HCEC 1CT (cell line): Measurements from ENCODE around the gene SLC39A9.
"Not testable (repeated sequence)": the region's sequence is repeated elsewhere in the genome, so short reads cannot be mapped to it uniquely, and the experiment has no call there.

ENCODE experiments used
- DNase-seq: peaks from one replicate; pipeline ENCODE4 v3.0.0-alpha.2; 2017

Gene SLC39A9

DNA sequence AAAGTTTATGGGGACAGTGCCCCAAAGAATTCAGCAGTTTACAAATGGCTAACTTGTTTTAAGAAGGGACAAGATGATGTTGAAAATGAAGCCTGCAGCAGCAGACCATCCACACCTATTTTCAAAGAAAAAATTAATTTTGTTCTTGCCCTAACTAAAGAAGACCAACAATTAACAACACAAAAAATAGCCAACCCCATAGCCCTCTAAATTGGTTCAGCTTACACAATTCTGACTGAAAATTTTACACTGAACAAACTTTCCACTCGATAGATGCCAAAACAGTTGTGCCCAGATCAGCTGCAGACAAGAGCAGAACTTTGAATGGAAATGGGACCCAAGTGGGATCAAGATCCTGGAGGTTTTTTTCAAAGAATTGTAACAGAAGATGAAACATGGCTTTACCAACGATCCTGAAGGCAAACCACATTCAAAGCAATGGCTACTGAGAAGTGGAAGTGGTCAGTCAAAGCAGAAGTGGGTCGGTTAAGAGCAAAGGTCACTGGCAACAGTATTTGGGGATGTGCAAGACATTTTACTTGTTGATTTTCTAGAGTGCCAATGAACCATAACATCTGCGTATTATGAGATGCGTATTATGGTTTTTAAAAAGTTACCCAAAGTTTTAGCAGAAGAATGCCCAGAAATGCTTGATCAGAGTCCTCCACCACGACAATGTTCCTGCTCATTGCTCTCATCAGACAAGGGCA is 30.0 kb downstream of the SLC39A9 start:
- no peak for DNase-seq

DNA sequence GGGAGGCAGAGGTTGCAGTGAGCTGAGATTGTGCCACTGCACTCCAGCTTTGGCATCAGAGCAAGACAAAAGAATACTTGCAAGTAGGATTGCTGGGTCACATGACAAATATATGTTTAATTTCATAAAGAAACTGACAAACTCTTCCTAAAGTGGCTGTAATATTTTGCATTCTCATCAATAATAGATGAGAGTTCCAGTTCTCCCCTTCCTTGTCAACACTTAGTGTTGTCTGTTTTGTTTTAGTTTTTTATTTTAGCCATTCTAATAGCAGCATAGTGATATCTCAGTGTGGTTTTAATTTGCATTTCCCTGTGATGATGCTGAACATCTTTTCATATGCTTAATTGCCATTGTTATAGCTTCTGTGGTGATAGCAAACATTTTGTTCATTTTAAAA is 31.2 kb downstream of the SLC39A9 start:
- DNase-seq = no peak

DNA sequence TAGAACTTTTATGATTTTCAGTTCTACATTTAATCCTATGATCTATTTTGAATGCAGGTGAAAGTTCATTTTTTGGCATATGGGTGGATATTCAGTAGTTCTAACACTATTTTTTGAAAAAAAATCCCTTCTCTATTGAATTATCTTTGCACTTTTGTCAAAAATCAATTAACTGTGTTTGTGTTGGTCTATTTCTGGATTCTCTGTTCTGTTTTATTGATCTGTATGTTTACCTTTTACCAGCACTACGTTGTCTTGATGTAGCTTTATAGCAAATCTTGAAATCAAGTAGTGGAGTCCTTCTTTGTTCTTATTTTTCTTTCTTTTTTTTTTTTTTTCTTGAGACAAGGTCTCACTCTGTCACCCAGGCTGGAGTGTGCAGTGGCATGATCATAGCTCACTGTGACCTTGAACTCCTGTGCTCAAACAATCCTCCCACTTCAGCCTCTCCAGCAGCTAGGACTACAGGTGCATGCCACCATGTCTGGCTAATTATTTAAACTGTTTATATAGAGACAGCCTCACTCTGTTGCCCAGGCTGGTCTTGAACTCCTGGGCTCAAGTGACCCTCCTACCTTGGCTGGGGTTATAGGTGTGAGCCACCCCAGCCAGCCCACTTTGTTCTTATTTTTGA is 31.9 kb downstream of the SLC39A9 start:
- no peak for DNase-seq

DNA sequence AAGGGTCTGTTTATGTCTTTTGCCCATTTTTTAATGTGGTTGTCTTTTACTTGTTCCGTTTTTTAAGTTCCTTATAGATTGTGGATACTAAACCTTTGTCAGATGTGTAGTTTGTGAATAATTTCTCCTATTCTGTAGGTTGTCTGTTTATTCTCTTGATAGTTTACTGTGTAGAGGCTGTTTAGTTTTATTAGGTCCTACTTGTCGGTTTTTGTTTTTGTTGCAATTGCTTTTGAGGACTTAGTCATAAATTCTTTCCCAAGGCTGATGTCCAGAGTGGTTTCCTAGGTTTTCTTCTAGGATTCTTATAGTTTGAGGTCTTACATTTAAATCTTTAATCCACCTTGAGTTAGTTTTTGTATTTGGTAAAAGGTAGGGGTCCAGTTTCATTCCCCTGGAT is 33.9 kb downstream of the SLC39A9 start:
- no peak for DNase-seq

DNA sequence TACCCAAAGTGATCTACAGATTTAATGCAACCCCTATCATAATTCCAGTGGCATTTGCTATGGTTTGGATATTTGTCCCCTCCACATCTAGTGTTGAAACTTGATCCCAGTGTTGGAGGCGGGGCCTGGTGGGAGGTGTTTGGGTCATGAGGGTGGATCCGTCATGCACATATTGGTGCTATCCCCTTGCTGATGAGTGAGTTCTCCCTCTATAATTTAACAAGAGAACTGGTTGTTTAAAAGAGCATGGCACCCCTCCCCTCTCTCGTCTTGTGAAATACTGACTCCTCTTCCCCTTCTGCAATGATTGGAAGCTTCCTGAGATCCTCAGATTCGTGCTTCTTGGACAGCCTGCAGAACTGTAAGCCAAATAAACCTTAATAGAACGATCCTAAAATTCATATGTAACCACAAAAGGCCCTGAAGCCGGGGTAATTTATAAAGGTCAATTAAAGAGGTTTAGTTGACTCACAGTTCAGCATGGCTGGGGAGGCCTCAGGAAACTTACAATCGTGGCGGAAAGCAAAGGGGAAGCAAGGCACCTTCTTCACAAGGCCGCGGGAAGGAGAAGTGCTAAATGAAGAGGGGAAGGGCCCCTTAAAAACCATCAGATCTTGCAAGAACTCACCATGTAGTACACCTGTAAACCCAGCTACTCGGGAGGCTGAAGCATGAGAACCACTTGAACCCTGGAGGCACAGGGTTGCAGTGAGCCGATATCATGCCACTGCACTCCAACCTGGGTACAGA is 41.2 kb downstream of the SLC39A9 start:
- DNase-seq = no peak

DNA sequence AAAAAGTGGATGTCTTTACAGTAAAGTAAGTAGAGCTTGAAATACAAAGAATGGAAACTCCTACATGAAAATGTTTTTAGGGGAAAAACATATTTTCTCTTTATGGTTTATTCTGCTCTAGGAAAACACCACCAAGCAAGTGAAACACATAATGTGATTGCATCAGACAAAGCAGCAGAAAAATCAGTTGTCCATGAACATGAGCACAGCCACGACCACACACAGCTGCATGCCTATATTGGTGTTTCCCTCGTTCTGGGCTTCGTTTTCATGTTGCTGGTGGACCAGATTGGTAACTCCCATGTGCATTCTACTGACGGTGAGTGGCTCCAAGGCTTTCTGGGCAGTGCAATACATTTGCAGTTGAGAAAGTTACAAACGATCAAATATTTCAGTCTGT is 43.5 kb downstream of the SLC39A9 start:
- no peak for DNase-seq

DNA sequence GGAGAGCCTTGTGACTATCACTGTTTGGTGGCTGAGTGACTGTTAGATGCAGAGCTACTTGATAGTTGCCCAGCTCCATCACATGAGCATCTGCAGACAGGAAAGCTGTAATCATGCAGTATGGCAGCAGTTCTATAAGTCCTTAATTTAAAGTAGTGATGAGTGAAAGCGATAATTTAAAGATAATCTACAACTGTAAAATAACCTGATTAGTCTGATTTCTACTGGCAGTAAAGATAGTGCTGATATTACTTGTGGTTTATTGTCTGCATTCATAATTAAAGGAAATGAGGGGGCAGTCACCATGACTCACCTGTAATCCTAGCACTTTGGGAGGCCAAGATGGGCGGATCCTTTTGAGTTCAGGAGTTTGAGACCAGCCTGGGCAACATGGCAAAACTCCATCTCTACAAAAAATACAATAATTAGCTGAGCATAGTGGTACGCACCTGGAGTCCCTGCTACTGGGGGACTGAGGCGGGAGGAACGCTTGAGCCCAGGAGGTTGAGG is 44.9 kb downstream of the SLC39A9 start:
- DNase-seq = no peak

DNA sequence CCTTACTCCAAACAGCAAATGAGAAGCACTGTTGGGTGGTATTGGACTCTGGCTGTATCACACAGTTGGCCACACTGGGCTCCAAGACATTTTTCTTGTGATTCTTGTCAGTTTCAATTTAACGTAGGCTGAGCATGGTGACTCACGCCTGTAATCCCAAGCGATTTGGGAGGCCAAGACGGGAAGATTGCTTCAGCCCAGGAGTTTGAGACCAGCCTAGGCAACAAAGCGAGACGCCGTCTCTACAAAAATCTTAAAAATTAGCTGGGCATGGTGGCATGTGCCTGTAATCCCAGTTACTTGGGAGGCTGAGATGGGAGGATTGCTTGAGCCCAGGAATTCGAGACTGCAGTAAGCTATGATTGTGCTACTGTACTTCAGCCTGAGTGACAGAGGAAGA is 50.7 kb downstream of the SLC39A9 start:
- no peak for DNase-seq

DNA sequence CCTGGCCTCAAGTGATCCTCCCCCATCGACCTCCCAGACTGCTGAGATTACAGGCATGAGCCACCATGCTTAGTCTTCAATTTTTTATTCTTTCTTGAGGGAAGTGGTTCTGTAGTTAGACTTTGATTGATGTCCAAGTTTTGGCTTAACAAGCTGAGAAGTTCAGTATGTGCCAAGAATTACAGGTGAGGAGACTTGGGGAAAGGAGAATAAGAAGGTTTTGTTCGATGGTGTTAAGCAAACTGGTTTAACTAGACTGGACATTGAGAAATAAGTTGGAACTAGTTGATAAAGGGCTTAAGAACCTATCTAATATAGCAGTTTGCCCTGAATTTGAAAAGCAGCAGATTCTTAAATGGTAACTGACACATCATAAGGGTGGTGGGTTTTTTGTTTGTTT is 53.4 kb downstream of the SLC39A9 start:
- no peak for DNase-seq

DNA sequence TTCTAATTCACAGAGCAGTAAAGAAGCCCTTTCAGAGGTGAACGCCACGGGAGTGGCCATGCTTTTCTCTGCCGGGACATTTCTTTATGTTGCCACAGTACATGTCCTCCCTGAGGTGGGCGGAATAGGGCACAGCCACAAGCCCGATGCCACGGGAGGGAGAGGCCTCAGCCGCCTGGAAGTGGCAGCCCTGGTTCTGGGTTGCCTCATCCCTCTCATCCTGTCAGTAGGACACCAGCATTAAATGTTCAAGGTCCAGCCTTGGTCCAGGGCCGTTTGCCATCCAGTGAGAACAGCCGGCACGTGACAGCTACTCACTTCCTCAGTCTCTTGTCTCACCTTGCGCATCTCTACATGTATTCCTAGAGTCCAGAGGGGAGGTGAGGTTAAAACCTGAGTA is 59.9 kb downstream of the SLC39A9 start:
- no peak for DNase-seq

DNA sequence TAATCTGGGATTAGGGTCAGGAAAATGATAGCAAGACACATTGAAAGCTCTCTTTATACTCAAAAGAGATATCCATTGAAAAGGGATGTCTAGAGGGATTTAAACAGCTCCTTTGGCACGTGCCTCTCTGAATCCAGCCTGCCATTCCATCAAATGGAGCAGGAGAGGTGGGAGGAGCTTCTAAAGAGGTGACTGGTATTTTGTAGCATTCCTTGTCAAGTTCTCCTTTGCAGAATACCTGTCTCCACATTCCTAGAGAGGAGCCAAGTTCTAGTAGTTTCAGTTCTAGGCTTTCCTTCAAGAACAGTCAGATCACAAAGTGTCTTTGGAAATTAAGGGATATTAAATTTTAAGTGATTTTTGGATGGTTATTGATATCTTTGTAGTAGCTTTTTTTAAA is 60.6 kb downstream of the SLC39A9 start:
- no peak for DNase-seq

DNA sequence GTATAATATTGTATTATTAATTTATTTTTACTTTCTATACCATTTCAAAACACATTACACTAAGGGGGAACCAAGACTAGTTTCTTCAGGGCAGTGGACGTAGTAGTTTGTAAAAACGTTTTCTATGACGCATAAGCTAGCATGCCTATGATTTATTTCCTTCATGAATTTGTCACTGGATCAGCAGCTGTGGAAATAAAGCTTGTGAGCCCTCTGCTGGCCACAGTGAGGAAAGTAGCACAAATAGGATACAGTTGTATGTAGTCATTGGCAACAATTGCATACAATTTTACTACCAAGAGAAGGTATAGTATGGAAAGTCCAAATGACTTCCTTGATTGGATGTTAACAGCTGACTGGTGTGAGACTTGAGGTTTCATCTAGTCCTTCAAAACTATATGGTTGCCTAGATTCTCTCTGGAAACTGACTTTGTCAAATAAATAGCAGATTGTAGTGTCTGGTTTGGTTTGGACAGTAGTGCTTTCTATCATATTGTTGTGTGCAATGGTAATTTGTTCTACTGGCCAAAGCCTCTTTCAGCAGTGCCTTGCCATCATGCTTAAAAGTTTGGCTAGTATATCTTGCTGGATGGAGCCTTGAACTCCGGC is 61.7 kb downstream of the SLC39A9 start:
- DNase-seq = peak; percentile 90

DNA sequence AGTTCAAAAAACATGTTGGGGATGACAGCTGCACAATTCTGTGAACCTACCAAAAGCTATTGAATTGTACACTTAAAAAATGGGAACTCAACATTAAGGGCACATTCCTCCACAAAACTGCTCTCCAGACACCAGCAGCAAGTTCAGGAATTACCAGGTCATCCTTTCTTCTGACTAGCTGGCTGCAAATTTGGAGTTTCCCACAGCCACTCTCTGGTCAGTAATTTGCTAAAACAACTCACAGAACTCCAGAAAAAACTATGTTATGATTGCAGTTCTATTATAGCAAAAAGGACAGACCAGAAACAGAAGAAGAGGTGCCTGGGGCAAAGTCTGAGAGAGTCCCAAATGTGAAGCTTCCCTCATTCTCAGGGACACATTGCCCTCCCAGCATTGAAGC is 65.9 kb downstream of the SLC39A9 start:
- peak; percentile 20 for DNase-seq

DNA sequence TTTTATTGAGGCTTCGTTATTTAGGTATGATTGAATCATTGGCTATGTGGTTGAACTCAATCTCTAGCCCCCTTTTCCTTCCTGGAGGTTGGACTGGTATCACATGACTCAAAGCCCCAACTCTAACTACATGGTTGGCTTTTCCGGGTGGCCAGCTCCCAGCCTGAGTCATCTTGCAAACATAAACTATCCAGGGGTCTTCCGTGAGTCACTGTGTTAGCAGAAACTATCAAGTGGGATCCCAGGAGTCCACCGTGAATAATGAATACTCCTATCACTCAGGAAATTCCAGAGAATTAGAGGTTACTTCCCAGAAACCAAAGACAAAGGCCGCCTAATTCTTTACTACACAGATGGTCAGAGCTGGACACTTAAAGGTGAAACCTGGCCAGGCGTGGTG is 66.3 kb downstream of the SLC39A9 start:
- DNase-seq = peak; percentile 96

DNA sequence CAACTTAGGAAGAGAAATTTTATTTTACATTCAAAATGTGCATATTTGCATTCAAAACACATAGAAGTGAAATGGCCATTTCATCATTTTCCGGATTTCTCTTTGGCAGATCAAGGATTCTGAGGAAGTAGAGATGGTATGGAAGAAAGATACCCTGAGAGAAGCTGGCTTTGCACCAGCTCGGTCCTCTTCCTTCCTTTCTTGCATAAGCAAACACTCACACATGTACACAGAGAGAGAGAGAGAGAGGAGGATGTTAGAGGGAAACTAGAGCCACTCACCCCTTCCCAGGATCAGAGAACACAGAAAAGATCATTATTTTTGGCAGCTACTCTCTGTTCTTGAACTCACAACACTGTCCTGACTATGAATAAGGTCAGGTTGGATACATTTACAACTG is 70.5 kb downstream of the SLC39A9 start:
- DNase-seq = no peak

DNA sequence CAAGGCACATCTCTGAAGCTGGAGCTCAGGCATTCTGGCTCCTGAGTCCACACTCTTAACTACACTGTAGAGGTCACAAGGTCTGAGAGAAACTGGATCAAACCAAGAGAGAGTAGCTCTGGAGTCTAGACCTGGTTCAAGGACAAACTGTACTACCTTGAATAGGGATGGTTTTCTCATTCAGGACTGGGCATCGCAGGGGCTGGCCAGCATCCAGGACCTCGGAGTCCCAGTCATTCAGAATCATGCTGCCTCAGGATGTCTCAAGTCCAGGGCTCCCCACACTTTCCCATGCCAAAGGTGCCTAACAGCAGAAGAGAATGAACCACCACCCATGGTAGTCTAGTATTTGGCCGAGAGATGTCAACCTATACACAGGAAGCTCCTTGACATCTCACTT is 72.9 kb downstream of the SLC39A9 start:
- no peak for DNase-seq

DNA sequence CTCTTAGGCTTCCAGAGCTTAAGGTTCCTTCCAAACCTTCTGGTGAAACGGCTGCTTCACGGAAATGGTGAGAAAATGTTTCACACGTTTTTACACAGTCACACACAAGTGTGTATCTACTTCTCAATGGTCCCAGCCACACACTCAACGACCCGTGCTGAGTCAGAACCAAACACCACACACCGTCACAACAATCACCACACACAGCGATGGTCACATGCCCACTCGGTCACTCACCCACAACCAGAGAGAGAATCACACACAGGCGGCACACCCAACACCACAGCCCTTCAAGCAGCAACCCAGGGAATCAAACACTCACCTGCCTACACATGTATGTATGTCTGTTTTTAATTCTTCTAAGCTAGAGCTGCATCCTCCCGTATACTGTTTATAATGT is 73.4 kb downstream of the SLC39A9 start:
- DNase-seq = no peak

DNA sequence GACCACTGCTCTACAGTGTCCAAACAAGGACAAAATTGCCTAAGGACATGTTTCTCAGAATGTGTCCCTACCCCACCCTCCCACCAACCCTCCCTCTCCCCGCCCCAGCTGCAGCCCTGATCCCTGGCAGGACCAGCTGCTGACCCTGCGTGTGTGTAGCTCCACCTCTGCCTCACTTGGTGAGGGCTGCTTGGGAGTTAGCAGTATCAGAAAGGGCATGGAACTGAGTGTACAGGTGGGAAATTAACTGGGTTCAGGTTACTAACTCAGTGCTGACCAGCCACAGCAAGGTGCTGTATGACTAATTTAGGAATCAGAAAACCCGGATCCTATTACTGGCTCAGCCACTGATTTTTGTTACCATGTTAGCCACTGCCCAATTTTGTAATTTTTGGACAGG is 74.8 kb downstream of the SLC39A9 start:
- DNase-seq = no peak

DNA sequence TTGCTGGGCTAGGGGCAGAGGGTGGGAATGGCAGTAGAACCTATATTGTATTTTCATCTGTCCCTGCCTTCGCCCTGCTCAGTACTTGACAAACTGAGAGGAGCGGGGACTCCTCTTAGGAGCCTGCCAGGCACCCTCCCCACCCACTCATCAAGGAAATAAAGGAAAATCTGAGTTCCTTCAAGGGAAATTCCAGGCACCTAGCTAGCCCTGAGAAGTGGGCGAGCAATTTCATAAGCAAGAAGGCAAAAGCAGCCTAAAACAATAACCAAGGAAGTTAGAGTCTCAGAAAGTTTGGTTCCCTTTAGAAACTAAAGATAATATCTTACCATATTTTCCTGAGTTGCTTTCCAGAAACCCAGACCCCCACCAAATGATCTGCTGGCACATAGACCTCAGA is 75.5 kb downstream of the SLC39A9 start:
- no peak for DNase-seq

DNA sequence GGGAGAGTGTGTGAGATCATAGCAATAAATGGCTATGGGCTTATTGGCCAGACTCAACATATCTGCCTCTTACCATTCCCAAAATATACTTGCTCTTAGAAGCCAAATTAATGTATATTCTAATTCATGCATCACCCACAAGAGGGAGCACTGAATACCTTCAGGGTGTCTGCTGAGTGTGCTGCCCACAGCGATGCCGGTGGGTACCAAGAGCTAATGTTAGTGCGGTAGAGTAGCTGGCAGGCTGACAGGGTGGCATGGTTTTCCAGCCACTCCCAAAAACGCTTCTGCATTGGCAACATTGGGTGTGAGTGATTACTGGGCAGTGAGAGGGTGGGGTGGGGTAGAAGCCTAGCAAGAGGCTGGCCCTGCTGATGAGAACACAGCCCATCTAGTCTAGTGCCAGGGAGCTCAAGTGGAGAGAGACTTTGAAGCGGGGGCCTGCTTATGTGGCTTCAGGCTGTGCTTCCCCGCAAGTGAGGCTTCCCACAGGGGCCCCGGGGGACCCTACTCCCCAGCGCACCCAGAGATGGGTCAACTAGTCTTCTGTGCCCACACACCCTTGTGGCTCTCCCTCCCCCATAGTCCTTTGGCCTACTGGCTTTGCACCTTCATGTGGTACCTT is 76.8 kb downstream of the SLC39A9 start:
- DNase-seq = no peak

DNA sequence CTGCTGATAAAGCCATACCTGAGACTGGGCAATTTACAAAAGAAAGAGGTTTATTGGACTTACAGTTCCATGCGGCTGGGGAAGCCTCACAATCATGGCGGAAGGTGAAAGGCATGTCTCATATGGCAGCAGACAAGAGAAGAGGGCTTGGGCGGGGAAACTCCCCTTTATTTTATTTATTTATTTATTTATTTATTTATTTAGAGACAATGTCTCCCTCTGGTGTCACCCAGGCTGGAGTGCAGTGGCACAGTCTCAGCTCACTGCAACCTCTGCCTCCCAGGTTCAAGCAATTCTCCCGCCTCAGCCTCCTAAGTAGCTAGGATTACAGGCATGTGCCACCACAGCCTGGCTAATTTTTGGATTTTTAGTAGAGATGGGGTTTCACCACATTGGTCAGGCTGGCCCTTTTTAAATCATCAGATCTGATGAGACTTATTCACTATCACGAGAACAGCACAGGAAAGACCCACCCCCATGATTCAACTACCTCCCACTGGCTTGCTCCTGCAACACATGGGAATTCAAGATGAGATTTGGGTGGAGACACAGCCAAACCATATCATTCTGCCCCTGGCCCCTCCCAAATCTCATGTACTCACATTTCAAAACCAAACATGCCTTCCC is 78.4 kb downstream of the SLC39A9 start:
- not testable (repeated sequence) for DNase-seq

DNA sequence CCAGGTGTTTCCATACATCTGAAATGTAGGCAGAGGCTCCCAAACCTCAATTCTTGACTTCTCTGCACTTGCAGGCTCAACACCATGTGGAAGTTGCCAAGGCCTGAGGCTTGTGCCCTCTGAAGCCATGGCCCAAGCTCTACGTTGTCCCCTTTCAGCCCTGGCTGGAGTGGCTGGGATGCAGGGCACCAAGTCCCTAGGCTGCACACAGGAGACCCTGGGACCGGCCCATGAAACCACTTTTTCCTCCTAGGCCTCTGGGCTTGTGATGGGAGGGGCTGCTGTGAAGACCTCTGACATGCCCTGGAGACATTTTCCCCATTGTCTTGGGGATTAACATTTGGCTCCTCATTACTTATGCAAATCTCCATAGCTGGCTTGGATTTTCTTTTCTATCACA is 79.6 kb downstream of the SLC39A9 start:
- not testable (repeated sequence) for DNase-seq

DNA sequence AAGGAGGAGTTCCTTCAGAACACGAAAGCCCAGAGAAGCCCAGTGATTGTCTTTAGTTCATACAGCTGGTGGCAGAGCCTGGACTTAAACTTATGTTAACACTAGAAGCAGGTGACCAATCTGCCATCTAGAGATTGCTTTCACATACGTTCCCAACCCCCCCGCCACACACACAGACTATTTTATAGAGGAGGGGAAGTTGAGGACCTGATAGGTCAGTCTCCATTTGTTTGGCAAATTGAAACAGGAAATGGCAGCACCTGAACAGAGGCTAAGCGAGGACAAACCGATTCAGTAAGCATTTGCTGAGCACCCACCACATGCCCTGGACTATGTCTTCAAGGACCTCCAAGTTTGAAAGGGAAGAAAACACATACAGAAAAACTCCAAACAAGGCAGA is 81.2 kb downstream of the SLC39A9 start:
- no peak for DNase-seq
